Neural crest cell (in vitro differentiated cells): Measurements from ENCODE around the gene WDR5B. TPM values are rescaled to one million over a fixed set of nuclear protein-coding genes. Genes with fewer than 3 reads are reported as not detected.
A peak's percentile ranks its signal among the peaks of the same experiment; 100 is the strongest.

Source experiments
- DNase-seq: peaks from one replicate; pipeline ENCODE4 v3.0.0; 2021; ENCODE audit warnings: low read depth, mixed read lengths, low spot score
- H3K27ac Mint-ChIP-seq: one replicate; pipeline ENCODE4 v1.8.0; 2021; ENCODE audit warnings: mild to moderate bottlenecking, mixed read lengths; ENCODE audit not compliant: unreplicated experiment
- H3K27me3 Mint-ChIP-seq: 2 replicates; pipeline ENCODE4 v1.8.0; 2021; ENCODE audit warnings: low read depth, mild to moderate bottlenecking, mixed read lengths
- H3K36me3 Mint-ChIP-seq: 2 replicates; pipeline ENCODE4 v1.8.0; 2021; ENCODE audit warnings: low read depth, mild to moderate bottlenecking, mixed read lengths
- H3K4me1 Mint-ChIP-seq: 2 replicates; pipeline ENCODE4 v1.8.0; 2021; ENCODE audit warnings: mixed read lengths
- H3K4me3 Mint-ChIP-seq: one replicate; pipeline ENCODE4 v1.8.0; 2021; ENCODE audit warnings: mild to moderate bottlenecking, mixed read lengths
- H3K9me3 Mint-ChIP-seq: 2 replicates; pipeline ENCODE4 v1.8.0; 2021; ENCODE audit warnings: mixed read lengths
- long read RNA-seq: library from polyadenylated mRNA; unstranded; transcript quantifications from one replicate; pipeline ENCODE4 v2.0.0, GENCODE V29; 2020
- total RNA-seq: library from RNA; stranded (reverse); gene quantifications from 2 replicates; pipeline ENCODE4 v1.2.1, GENCODE V29; 2021
- TF ChIP-seq, protein P1 (sequence below): fragments of 200-600 bp; sonication (generic); conservative IDR thresholded peaks from 2 replicates; pipeline ENCODE4 v1.5.0; 2021; ENCODE audit warnings: antibody characterized with exemption, mild to moderate bottlenecking

The WDR5B gene
- 6.8 and 7.3 TPM in 2 replicates for total RNA-seq
- long read RNA-seq, transcript WDR5B-201 (1 exons, 3,720 nt) = major isoform, 16 of 16 reads
- long read RNA-seq, partial matches to known transcripts = 0 of 16 reads
- long read RNA-seq, other reads (novel, unspliced or antisense) = 0 of 16 reads

DNA sequence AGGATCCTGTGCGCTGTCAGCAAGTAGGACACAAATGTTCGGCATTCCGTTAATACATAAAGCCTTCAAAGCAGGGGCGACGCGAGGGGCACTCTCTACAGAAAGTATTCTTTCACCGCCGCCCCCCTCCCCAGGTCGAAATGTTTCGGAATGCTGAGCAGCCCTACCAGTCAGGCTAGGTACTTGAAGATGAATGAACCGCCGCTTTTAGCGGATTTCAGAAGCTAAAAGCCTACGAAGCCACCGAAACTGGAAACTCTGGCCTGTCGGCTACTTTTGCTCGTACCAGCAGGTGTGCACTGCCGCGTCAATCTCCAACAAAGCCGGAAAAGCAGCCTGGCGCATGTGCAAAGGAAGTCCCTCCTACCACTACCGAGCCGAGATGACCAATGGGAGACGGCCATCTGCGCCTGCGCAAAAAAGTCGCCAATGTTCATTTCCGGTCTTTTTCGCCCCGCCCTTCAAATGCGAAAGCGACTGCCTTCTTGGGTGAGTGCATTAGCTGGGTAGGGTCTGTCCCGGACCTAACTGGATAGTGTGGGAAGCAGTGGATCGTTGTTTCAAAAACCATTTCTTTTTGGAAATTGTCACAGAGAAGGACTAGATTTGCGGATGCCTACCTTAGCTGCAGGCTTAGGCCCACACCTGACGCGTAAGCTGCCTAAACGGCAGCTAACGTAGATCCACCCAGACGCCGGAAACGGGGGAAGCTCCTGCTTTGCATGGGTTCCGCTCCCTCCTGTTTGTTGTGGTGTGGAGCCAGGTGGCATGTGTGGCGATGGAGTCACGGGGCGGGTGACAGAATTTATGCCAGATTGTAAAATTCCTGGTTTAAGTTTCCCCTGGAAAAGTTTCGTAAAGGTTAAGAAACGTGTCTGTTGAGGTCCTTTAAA, at the start of gene WDR5B:
Gene WDR5B, minus strand, starts transcription at position 301 of the 893 bp plus-strand sequence. CDS start 534 bp downstream, outside the sequence.
- Mint-ChIP-seq H3K27me3 (peaks cover 3% of the 10 kb centered on the region), H3K4me3 (peak within 1 kb of the TSS; percentile 99), H3K9me3 (no peaks in the 10 kb centered on the region), H3K27ac (peak within 1 kb of the TSS; percentile 97), H3K36me3 (no peaks in the 10 kb centered on the region), H3K4me1 (peaks cover 28% of the 10 kb centered on the region)
- TF ChIP-seq, protein P1, sequence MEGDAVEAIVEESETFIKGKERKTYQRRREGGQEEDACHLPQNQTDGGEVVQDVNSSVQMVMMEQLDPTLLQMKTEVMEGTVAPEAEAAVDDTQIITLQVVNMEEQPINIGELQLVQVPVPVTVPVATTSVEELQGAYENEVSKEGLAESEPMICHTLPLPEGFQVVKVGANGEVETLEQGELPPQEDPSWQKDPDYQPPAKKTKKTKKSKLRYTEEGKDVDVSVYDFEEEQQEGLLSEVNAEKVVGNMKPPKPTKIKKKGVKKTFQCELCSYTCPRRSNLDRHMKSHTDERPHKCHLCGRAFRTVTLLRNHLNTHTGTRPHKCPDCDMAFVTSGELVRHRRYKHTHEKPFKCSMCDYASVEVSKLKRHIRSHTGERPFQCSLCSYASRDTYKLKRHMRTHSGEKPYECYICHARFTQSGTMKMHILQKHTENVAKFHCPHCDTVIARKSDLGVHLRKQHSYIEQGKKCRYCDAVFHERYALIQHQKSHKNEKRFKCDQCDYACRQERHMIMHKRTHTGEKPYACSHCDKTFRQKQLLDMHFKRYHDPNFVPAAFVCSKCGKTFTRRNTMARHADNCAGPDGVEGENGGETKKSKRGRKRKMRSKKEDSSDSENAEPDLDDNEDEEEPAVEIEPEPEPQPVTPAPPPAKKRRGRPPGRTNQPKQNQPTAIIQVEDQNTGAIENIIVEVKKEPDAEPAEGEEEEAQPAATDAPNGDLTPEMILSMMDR = peak; percentile 29
- peak; percentile 98 for DNase-seq

DNA sequence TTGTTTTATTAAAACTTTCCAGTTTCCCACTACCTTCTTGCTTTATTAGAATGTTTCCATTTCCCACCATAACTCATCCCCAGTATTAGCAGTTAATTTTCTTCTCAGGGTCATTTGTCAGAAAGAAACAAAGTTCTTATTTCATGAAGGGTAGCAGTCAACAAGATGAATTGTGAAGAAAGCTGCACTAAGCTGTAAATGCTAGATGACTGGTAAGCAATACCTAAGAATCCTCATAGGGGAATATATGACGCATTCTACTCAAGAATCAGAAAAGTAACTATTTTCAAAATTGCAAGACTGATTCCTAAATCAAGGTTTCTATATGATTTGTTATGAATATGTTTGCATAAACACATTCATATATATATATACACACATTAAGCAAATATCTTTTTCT, 48.8 kb upstream of the WDR5B start:
- no peak overlapping the region for H3K27ac Mint-ChIP-seq
- peaks cover 7% of the 10 kb centered on the region for H3K36me3 Mint-ChIP-seq
- no peaks in the 10 kb centered on the region for H3K27me3 Mint-ChIP-seq
- H3K9me3 Mint-ChIP-seq = no peaks in the 10 kb centered on the region
- no peak for DNase-seq
- H3K4me1 Mint-ChIP-seq = peaks cover 14% of the 10 kb centered on the region
- TF ChIP-seq, protein P1 = no peak
- no peak overlapping the region for H3K4me3 Mint-ChIP-seq

DNA sequence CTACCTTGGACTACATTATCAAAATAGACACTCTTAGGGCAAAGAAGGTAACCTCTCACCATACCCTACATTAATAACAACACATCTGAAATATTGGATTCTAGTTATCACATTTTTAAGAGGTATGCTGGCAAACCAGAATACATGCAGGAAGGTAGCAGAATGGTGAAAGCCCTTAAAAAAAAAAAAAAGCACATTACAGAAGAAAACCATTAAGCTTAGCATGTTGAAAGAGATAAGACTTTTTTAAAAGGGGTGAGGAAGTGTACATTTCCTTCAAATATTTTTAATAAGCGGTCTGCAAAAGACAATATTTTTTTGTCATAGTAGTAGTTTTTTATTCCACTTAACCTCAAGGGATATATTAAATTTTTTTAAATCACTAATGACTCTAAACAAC, 46.5 kb upstream of the WDR5B start:
- no peak overlapping the region for H3K4me3 Mint-ChIP-seq
- peaks cover 7% of the 10 kb centered on the region for H3K36me3 Mint-ChIP-seq
- H3K27me3 Mint-ChIP-seq = no peaks in the 10 kb centered on the region
- no peak overlapping the region for H3K27ac Mint-ChIP-seq
- TF ChIP-seq, protein P1 = no peak
- no peak for DNase-seq
- no peaks in the 10 kb centered on the region for H3K9me3 Mint-ChIP-seq
- H3K4me1 Mint-ChIP-seq = no peaks in the 10 kb centered on the region

GRCh38 chr3:122461806-122462205, 45.9 kb upstream of the WDR5B start:
- DNase-seq = no peak
- TF ChIP-seq, protein P1 = no peak
- no peak overlapping the region for H3K4me3 Mint-ChIP-seq
- H3K9me3 Mint-ChIP-seq = no peaks in the 10 kb centered on the region
- peaks cover 4% of the 10 kb centered on the region for H3K36me3 Mint-ChIP-seq
- no peaks in the 10 kb centered on the region for H3K27me3 Mint-ChIP-seq
- no peak overlapping the region for H3K27ac Mint-ChIP-seq
- H3K4me1 Mint-ChIP-seq = no peaks in the 10 kb centered on the region

DNA sequence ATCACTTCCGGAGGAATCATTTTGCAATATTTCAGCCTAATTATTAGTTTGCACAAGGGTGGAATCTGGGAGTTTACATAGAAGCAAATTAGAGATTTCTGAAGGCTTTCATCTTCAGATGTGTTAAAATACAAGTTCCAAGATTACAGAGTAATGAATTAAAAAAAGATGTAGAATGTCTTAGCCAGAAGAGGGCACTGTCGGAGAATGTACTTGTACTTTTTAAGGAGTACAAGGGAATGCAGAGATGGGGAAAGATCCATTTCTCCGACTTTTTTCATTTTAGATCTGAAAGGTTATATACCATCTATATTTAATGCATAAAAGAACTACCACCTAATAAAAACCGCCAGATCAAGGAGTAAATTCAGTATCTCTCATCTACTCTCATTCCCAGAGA, 43.1 kb upstream of the WDR5B start:
- TF ChIP-seq, protein P1 = peak; percentile 63
- no peak overlapping the region for H3K27ac Mint-ChIP-seq
- no peaks in the 10 kb centered on the region for H3K36me3 Mint-ChIP-seq
- no peaks in the 10 kb centered on the region for H3K9me3 Mint-ChIP-seq
- no peaks in the 10 kb centered on the region for H3K4me1 Mint-ChIP-seq
- H3K4me3 Mint-ChIP-seq = no peak overlapping the region
- no peak for DNase-seq
- H3K27me3 Mint-ChIP-seq = no peaks in the 10 kb centered on the region
